ENCODE measurements around the gene RIPK1.

- TF ChIP-seq CTCF (conservative IDR thresholded peaks at IDR 0.05; ENCODE audit: low read depth, low read length) (no peak), EZH2 (IDR thresholded peaks at IDR 0.05; ENCODE audit: low read length, unreplicated experiment) (no peak), EZH2phosphoT487 (IDR thresholded peaks at IDR 0.05; ENCODE audit: borderline replicate concordance, low read length) (no peak)
These were observed 13.7 kb downstream of the RIPK1 start for GRCh38 chr6:3081960-3082359.

Measured in PC-3 (cell line).